Spinal cord (tissue), 10 donors: ENCODE measurements around the gene CEP104. TPM values are rescaled to one million over a fixed set of nuclear protein-coding genes. Genes with fewer than 3 reads are reported as not detected.

Experiments
- DNase-seq, 6 donors: peaks; one replicate each; pipeline versions ENCODE4 v3.0.0 to v3.0.0-alpha.2; 2013 to 2015; ENCODE audit warnings: low spot score in 6 of 6, low read depth in 4 of 6
- H3K27ac ChIP-seq: one replicate; pipeline ENCODE4 v1.5.1; 2013; ENCODE audit warnings: low read depth, low read length, control low read depth
- H3K27me3 ChIP-seq: one replicate; pipeline ENCODE4 v1.6.1; 2013; ENCODE audit warnings: low read length; ENCODE audit not compliant: control insufficient read depth, insufficient read depth
- H3K36me3 ChIP-seq: one replicate; pipeline ENCODE4 v1.6.1; 2013; ENCODE audit warnings: low read length; ENCODE audit not compliant: control insufficient read depth, insufficient read depth
- H3K4me1 ChIP-seq: one replicate; pipeline ENCODE4 v1.6.1; 2013; ENCODE audit warnings: low read length; ENCODE audit not compliant: control insufficient read depth, insufficient read depth
- H3K4me3 ChIP-seq: one replicate; pipeline ENCODE4 v1.5.1; 2013; ENCODE audit warnings: low read depth, low read length, control low read depth
- H3K9me3 ChIP-seq: one replicate; pipeline ENCODE4 v1.6.1; 2013; ENCODE audit warnings: low read length; ENCODE audit not compliant: control insufficient read depth, insufficient read depth
- WGBS: methylation state at CpG from one replicate; pipeline ENCODE4 v1.1.5; 2013; ENCODE audit warnings: missing lambda C conversion rate; ENCODE audit not compliant: insufficient coverage; 5-methylcytosine and 5-hydroxymethylcytosine counted together
- long read RNA-seq, 4 donors: transcript quantifications; one replicate each; lab custom pipeline, GENCODE V29; 2026
- polyA plus RNA-seq, 2 donors: library from polyadenylated mRNA; unstranded; fragments of 120-200 nt; gene quantifications; one replicate each; pipeline ENCODE4 v1.2.1, GENCODE V29; 2013; ENCODE audit not compliant: insufficient read length in 2 of 2
- total RNA-seq, 2 donors: library from RNA; depleted of rRNA in 1 of 2; stranded (reverse); fragments of 120-200 nt in 1 of 2; fragments of >200 nt in 1 of 2; gene quantifications; one replicate each; pipeline versions ENCODE4 v1.2.3 to v1.2.4, GENCODE V29; 2013 to 2014
- donor health status: healthy.

The CEP104 gene
- total RNA-seq (10 to 100 TPM; 23.9 to 35.2 TPM), polyA plus RNA-seq (10 to 100 TPM; 33.5 to 43.8 TPM)
- long read RNA-seq, donor 1, result 0 reads
- long read RNA-seq, donor 2, partial matches to known transcripts, result 0 of 1 reads
- long read RNA-seq, donor 2, other reads (novel, unspliced or antisense), result 0 of 1 reads
- long read RNA-seq, donor 3, result 0 reads
- long read RNA-seq, donor 4, partial matches to known transcripts, result 0 of 1 reads
- long read RNA-seq, donor 4, other reads (novel, unspliced or antisense), result 0 of 1 reads

DNA sequence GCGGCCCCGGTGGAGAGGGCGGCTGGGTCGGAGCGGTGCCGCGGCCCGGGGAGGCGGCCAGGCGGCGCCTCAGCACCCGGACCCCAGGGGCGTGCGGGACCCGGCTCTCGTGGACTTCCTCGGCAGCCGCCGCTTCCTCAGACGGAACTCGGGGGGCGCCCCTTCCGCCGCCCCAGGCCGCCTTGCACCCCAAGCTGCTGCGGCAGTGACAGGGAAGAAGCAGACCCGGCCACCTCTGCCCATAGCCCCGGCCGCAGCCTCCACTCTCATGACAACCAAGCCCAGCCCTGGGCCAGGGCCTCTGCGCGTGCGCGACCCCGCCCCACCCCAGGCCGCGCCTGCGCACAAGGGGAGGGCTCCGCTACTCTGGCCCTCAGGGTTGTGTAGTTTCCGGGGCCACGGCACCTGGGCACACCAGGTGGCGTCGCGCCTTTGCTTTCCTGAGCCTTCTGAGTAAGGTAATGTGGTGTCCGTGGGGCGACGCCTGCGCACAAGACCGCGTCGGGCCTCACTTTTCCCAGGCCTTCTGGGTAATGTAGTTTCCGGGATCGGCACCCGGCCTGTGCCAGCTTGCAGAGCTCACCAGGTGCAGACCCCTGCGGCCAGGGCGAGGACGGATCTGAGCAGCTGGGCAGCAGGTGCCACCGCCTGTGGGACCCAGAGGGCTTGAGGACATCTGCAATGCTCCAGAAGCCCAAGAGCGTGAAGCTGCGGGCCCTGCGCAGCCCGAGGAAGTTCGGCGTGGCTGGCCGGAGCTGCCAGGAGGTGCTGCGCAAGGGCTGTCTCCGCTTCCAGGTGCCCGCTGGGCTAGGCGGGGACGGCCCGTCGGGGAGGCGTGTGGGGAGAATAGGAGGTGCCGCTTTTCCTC is at the start of gene CEP104, which contains the start of gene DFFB:
CEP104 (minus strand) TSS at position 289 of the 868 bp plus-strand sequence. CDS start 4,804 bp downstream, outside the sequence.
DFFB (plus strand) TSS at position 554 of the 868 bp plus-strand sequence; CDS start at position 682, 128 bp downstream.
- WGBS, result under 1% methylated on average over 73 of the region's 73 CpGs
- DNase-seq, result peak; percentile 82 to 99 (median 87)
- peaks cover 38% of the 10 kb centered on the region for H3K4me1 ChIP-seq
- H3K27ac ChIP-seq, result peak within 1 kb of the TSS; percentile 61
- no peaks in the 10 kb centered on the region for H3K9me3 ChIP-seq
- no peaks in the 10 kb centered on the region for H3K27me3 ChIP-seq
- peaks cover 17% of the 10 kb centered on the region for H3K36me3 ChIP-seq
- H3K4me3 ChIP-seq, result peak within 1 kb of the TSS; percentile 90

DNA sequence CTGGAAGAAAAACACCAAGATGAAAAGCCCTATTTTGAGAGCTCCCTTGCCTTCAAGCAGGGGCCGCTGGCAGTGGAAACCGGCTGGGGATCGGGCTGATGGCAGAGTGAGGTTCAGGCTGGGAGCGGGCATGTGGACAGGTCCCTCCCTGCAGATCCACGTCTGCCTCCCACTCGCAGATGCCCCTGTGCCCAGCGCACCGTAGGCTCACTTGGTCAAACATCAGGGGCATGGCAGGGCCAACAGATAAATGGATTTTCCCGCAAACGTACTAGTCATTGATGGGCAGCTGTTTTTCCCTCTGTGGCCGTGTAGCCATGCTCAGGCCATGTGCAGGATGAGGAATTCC is 49.6 kb upstream of the CEP104 start:
- DNase-seq, result no peak
- H3K4me1 ChIP-seq, result peaks cover 33% of the 10 kb centered on the region
- 94% methylated on average over 11 of the region's 11 CpGs for WGBS
- no peak overlapping the region for H3K27ac ChIP-seq
- H3K4me3 ChIP-seq, result no peak overlapping the region
- H3K9me3 ChIP-seq, result no peaks in the 10 kb centered on the region
- H3K36me3 ChIP-seq, result no peaks in the 10 kb centered on the region
- H3K27me3 ChIP-seq, result peaks cover 8% of the 10 kb centered on the region

DNA sequence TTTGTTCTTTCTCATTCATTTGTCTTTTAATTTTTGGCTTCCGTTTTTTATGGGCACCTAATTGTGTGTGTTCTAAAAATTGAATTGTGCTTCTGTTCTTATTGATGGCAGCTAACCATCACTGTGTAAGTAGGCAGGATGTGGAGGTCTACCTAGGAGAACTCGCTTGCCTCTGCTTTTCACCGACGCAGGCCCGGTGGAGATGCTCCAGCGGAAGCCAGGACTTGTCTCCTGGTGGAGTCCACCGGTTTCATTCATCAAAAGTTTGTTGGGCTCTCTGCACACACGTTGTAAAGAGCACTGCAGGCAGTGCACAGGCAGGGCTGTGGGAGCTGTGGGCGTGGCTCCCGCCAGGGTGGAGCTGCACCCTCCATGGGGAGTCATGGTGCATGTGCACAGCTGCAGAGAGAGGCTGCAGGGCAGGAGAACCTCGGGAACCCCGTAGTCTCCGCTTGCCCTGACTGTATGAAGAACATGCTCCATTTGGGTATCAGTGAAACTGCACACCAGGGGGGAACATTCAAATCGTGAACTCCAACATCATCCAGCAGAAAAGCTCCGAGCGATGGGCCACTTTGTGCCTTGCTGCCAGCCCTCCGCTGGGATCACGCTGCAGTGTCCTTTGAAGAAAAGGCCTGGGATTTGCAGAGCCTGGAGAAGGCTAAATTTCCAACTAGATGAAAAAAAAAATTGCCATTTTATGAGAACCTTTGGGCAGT is 49.1 kb upstream of the CEP104 start:
- WGBS, result 83% methylated on average over 15 of the region's 18 CpGs
- no peaks in the 10 kb centered on the region for H3K36me3 ChIP-seq
- H3K4me3 ChIP-seq, result no peak overlapping the region
- peaks cover 32% of the 10 kb centered on the region for H3K4me1 ChIP-seq
- no peak for DNase-seq
- no peaks in the 10 kb centered on the region for H3K9me3 ChIP-seq
- peaks cover 6% of the 10 kb centered on the region for H3K27me3 ChIP-seq
- H3K27ac ChIP-seq, result no peak overlapping the region

DNA sequence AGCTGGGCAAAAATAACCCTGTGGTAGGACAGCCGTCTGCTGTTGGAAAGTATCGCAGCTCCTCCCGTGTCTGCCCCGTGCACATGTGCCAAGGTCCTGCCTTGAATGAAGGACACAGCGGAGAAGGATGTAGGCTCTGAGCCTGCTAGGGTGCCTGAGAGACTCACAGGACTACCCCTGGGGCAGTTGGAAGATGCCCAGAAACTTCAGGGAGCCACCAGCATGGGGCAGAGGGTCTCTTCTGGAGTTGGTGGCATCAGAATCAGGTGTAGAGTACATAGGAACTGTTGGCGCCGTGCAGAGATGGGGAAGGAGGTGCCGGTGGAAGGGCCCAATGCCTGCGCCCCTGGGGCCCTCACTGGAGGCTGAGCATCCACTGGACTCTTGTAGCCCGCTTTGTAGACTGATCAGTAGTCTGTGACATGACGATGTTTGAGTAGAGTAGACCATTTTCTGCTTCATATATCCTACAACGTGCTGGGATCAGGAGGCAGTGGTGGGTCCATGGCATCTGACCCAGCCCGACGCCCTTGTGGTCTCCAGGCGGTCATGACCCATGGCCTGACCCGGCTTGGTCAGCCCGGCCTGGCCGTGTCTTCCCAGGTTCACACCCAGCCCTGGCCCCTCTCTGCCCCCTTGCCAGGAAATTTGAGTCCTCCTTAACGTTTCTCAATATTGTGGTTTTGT is 48.4 kb upstream of the CEP104 start:
- 90% methylated on average over 19 of the region's 19 CpGs for WGBS
- peaks cover 28% of the 10 kb centered on the region for H3K4me1 ChIP-seq
- H3K36me3 ChIP-seq, result no peaks in the 10 kb centered on the region
- H3K9me3 ChIP-seq, result no peaks in the 10 kb centered on the region
- H3K27me3 ChIP-seq, result peaks cover under 1% of the 10 kb centered on the region
- no peak overlapping the region for H3K27ac ChIP-seq
- no peak for DNase-seq
- no peak overlapping the region for H3K4me3 ChIP-seq

- H3K36me3 ChIP-seq, result no peaks in the 10 kb centered on the region
- no peaks in the 10 kb centered on the region for H3K27me3 ChIP-seq
- no peak overlapping the region for H3K27ac ChIP-seq
- H3K4me1 ChIP-seq, result peaks cover 22% of the 10 kb centered on the region
- H3K4me3 ChIP-seq, result no peak overlapping the region
- no peaks in the 10 kb centered on the region for H3K9me3 ChIP-seq
- WGBS, result 60% methylated on average over 2 of the region's 4 CpGs
- DNase-seq, result no peak
Observed at GRCh38 chr1:3904843-3905185, 47.8 kb upstream of the CEP104 start.

DNA sequence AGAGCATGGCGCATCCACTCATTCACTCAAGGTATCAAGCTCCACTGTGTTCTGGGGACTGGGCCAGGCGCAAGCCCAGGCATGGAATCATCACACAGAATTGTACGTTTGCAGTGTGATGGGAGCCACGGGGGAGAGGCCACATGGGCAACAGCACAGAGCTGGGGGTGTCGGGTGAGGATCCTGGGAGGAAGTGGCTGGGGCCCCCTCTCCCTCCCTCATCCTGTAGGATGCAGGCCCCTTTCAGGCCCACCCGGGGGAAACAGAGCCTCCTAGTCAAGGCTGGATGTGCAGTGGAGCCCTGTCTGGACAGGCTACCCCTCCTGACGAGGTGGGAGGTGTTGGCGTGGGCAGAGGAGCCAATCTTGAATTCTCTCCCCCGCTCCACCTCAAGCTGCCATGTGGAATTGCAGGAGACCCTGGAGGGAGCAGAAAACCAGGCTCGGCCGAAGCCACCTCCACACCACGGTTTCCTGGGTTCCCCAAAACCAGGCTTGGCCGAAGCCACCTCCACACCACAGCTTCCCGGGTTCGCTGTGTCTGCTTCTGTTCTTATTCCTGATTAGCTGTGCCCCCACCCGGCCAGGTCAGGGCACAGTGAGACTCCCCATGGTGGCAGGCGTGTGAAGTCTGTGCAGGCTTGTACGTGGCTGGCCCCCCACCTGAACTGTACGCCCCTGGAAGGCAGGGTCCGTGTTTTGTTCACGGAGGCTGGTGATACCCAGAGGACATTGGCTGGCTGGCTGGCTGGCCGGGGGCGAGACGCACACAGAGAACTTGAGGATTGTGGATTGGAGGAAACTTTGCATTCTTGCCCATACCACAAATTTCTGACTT is 47.2 kb upstream of the CEP104 start:
- H3K4me3 ChIP-seq, result no peak overlapping the region
- WGBS, result 82% methylated on average over 16 of the region's 24 CpGs
- H3K36me3 ChIP-seq, result no peaks in the 10 kb centered on the region
- no peaks in the 10 kb centered on the region for H3K9me3 ChIP-seq
- H3K27ac ChIP-seq, result no peak overlapping the region
- no peaks in the 10 kb centered on the region for H3K27me3 ChIP-seq
- H3K4me1 ChIP-seq, result peaks cover 27% of the 10 kb centered on the region
- DNase-seq, result no peak

GRCh38 chr1:3903141-3904005 is 46.4 kb upstream of the CEP104 start:
- peaks cover 29% of the 10 kb centered on the region for H3K4me1 ChIP-seq
- no peaks in the 10 kb centered on the region for H3K27me3 ChIP-seq
- H3K36me3 ChIP-seq, result no peaks in the 10 kb centered on the region
- 62% methylated on average over 16 of the region's 16 CpGs for WGBS
- H3K4me3 ChIP-seq, result no peak overlapping the region
- no peak overlapping the region for H3K27ac ChIP-seq
- H3K9me3 ChIP-seq, result no peaks in the 10 kb centered on the region
- DNase-seq, result peak in 1 of 6 donors; percentile 15

DNA sequence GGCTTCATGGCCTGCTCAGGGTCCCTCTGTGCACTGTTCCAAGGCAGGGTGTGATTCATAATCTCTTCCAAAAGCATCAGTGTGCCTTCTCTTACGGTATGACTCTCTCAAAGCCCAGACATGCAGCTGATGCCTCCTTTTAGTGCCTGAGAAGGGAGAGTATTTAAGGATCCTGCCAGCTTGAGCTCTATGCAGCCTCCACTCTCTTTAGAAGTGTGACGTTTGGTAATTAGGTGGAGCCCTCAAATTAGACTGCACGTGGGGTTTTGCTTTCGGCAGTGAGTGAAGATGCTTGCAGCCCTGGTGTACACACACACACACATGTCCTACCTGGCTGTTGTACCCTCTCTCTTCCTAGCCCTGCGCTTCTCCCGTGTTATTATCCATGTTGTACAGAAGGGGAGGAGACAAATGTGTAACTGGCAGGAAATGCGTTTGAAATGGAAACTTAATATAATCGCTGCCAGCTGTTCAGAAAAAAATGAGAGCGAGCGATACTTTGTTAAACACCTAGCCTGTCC is 45.6 kb upstream of the CEP104 start:
- Histone ChIP-seq H3K27me3 (no peaks in the 10 kb centered on the region), H3K27ac (no peak overlapping the region), H3K36me3 (no peaks in the 10 kb centered on the region), H3K4me1 (peaks cover 29% of the 10 kb centered on the region), H3K9me3 (no peaks in the 10 kb centered on the region), H3K4me3 (no peak overlapping the region)
- WGBS, result 69% methylated on average over 3 of the region's 10 CpGs
- DNase-seq, result peak in 1 of 6 donors; percentile 62
